ENCODE measurements around the gene CORO6.
A peak's percentile ranks its signal among the peaks of the same experiment; 100 is the strongest.
"Not testable (repeated sequence)": the region's sequence is repeated elsewhere in the genome, so short reads cannot be mapped to it uniquely, and the experiment has no call there.

Gene CORO6

GRCh38 chr17:29622337-29623282 lies at the start of gene CORO6:
CORO6 (minus strand) TSS chr17:29622912; CDS start chr17:29621421, 1,491 bp downstream.
- peak; percentile 77 for DNase-seq

- no peak for DNase-seq
These were observed 48.9 kb upstream of the CORO6 start for GRCh38 chr17:29671661-29672060.

- no peak for DNase-seq
These were observed 46.6 kb upstream of the CORO6 start for GRCh38 chr17:29669266-29669665.

- DNase-seq, result no peak
These were observed 45.3 kb upstream of the CORO6 start for GRCh38 chr17:29667969-29668368.

- DNase-seq, result no peak
These were observed 42.7 kb upstream of the CORO6 start for GRCh38 chr17:29665481-29665810.

GRCh38 chr17:29664743-29665480 lies 42.2 kb upstream of the CORO6 start:
- DNase-seq, result no peak

- no peak for DNase-seq
These were observed 40.4 kb upstream of the CORO6 start for GRCh38 chr17:29663155-29663554.

- DNase-seq, result no peak
These were observed 38.5 kb upstream of the CORO6 start for GRCh38 chr17:29661213-29661612.

GRCh38 chr17:29659155-29659554 lies 36.4 kb upstream of the CORO6 start:
- DNase-seq, result no peak

GRCh38 chr17:29655323-29655722 lies 32.6 kb upstream of the CORO6 start:
- DNase-seq, result no peak

GRCh38 chr17:29653995-29654714 lies 31.4 kb upstream of the CORO6 start:
- DNase-seq, result no peak

GRCh38 chr17:29652976-29653375 lies 30.3 kb upstream of the CORO6 start:
- DNase-seq, result no peak

GRCh38 chr17:29651913-29652312 lies 29.2 kb upstream of the CORO6 start:
- not testable (repeated sequence) for DNase-seq

GRCh38 chr17:29650396-29650795 lies 27.7 kb upstream of the CORO6 start:
- DNase-seq, result no peak

GRCh38 chr17:29649359-29649758 lies 26.6 kb upstream of the CORO6 start:
- no peak for DNase-seq

GRCh38 chr17:29648005-29648404 lies 25.3 kb upstream of the CORO6 start:
- DNase-seq, result no peak

- DNase-seq, result no peak
These were observed 22.9 kb upstream of the CORO6 start for GRCh38 chr17:29645515-29646051.

- no peak for DNase-seq
These were observed 21.1 kb upstream of the CORO6 start for GRCh38 chr17:29643817-29644160.

GRCh38 chr17:29642171-29642611 lies 19.5 kb upstream of the CORO6 start:
- no peak for DNase-seq

GRCh38 chr17:29640981-29641642 lies 18.4 kb upstream of the CORO6 start:
- no peak for DNase-seq

- DNase-seq, result no peak
These were observed 17.7 kb upstream of the CORO6 start for GRCh38 chr17:29640413-29640812.

GRCh38 chr17:29633886-29634285 lies 11.2 kb upstream of the CORO6 start:
- DNase-seq, result no peak
